Bronchial epithelial cell (primary cell): ENCODE results near the gene ZSCAN5B. TPM values are rescaled to one million over a fixed set of nuclear protein-coding genes. Genes with fewer than 3 reads are reported as not detected.
"Not testable (repeated sequence)": the region's sequence is repeated elsewhere in the genome, so short reads cannot be mapped to it uniquely, and the experiment has no call there.

ENCODE experiments used
- DNase-seq: peaks from one replicate; pipeline ENCODE4 v3.0.0-alpha.2; 2010; ENCODE audit warnings: low read depth
- FAIRE-seq: peaks from 2 replicates; lab custom pipeline; 2011; peaks lifted over from hg19 to GRCh38; lab: Jason Lieb, UNC
- H3K27me3 ChIP-seq: 2 replicates; pipeline ENCODE4 v1.5.1; 2011; ENCODE audit warnings: low read length; ENCODE audit not compliant: control insufficient read depth, insufficient read depth
- H3K36me3 ChIP-seq: 2 replicates; pipeline ENCODE4 v1.5.1; 2011; ENCODE audit warnings: low read length; ENCODE audit not compliant: control insufficient read depth, insufficient read depth
- H3K4me3 ChIP-seq: 2 replicates; pipeline ENCODE4 v1.5.1; 2011; ENCODE audit warnings: mild to moderate bottlenecking, low read depth, low read length, control low read depth
- total RNA-seq: library from RNA; depleted of rRNA; stranded (reverse); fragments of >200 nt; gene quantifications from 2 replicates; pipeline ENCODE4 v1.2.1, GENCODE V29; 2014
- TF ChIP-seq, protein P1 (sequence below): IDR thresholded peaks from 2 replicates; pipeline ENCODE4 v1.5.1; 2011; ENCODE audit warnings: mild to moderate bottlenecking, moderate library complexity, low read length, control low read depth, inconsistent platforms; ENCODE audit not compliant: insufficient read depth, severe bottlenecking

The ZSCAN5B gene
- total RNA-seq, 1 donor from 2014 or later: not detected

DNA sequence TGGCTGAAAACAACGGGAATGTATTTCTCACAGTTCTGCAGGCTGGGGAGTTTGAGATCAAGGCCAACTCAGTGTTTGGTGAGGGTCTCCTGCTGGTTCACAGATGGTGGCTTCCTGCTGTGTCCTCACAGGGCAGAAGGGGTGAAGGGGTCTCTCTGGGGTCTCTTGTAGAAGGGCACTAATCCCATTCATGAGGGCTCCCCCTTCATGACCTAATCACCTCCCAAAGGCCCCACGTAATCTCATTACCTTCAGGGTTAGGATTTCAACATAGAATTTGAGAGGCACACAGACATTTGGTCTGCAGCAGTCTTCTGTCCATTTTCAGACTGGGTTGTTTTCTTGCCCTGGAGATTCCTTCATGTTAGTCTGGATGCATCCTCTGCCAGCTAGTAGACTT lies 44.9 kb downstream of the ZSCAN5B start:
- no peak for DNase-seq
- H3K4me3 ChIP-seq: no peak overlapping the region
- no peaks in the 10 kb centered on the region for H3K27me3 ChIP-seq
- TF ChIP-seq, protein P1, sequence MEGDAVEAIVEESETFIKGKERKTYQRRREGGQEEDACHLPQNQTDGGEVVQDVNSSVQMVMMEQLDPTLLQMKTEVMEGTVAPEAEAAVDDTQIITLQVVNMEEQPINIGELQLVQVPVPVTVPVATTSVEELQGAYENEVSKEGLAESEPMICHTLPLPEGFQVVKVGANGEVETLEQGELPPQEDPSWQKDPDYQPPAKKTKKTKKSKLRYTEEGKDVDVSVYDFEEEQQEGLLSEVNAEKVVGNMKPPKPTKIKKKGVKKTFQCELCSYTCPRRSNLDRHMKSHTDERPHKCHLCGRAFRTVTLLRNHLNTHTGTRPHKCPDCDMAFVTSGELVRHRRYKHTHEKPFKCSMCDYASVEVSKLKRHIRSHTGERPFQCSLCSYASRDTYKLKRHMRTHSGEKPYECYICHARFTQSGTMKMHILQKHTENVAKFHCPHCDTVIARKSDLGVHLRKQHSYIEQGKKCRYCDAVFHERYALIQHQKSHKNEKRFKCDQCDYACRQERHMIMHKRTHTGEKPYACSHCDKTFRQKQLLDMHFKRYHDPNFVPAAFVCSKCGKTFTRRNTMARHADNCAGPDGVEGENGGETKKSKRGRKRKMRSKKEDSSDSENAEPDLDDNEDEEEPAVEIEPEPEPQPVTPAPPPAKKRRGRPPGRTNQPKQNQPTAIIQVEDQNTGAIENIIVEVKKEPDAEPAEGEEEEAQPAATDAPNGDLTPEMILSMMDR: no peak
- no peak for FAIRE-seq
- H3K36me3 ChIP-seq: peaks cover 9% of the 10 kb centered on the region

DNA sequence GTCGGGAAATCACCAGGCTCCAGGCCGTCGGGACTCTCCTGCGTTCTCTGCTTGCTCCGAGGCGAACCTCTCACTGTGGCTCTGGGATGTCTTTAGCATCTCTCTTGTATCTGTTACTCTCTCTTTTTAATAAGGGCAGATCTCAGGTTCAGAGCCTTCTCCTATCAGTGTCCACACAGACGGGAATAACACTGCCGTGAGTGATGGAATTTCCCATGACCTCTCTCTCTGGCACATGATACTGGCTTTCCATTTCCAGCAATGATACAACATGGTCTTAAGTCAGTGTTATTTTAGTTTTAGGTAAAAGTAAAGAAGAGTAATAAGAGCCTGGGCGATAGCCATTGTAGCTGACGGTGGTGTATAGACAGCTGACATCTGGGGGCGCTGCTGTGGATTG lies 47.2 kb downstream of the ZSCAN5B start:
- FAIRE-seq (no peak), DNase-seq (no peak)
- Histone ChIP-seq H3K4me3 (no peak overlapping the region), H3K27me3 (no peaks in the 10 kb centered on the region), H3K36me3 (peaks cover 14% of the 10 kb centered on the region)
- TF ChIP-seq, protein P1: no peak

DNA sequence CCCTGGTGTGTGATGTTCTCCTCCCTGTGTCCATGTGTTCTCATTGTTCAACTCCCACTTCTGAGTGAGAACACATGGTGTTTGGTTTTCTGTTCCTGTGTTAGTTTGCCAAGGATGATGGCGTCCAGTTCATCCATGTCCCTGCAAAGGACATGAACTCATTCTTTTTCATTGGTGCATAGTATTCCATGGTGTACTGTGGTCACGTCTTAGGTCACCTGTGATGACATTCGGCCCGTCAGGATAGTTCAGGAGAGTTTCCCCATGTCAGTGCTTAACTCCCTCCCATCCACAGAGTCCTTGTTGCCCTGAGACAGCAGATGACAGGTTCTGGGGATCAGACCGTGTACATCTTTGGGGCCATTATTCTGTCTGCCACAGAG lies 47.9 kb downstream of the ZSCAN5B start:
- TF ChIP-seq, protein P1: no peak
- H3K27me3 ChIP-seq: no peaks in the 10 kb centered on the region
- H3K4me3 ChIP-seq: no peak overlapping the region
- FAIRE-seq: no peak
- H3K36me3 ChIP-seq: peaks cover 14% of the 10 kb centered on the region
- no peak for DNase-seq

DNA sequence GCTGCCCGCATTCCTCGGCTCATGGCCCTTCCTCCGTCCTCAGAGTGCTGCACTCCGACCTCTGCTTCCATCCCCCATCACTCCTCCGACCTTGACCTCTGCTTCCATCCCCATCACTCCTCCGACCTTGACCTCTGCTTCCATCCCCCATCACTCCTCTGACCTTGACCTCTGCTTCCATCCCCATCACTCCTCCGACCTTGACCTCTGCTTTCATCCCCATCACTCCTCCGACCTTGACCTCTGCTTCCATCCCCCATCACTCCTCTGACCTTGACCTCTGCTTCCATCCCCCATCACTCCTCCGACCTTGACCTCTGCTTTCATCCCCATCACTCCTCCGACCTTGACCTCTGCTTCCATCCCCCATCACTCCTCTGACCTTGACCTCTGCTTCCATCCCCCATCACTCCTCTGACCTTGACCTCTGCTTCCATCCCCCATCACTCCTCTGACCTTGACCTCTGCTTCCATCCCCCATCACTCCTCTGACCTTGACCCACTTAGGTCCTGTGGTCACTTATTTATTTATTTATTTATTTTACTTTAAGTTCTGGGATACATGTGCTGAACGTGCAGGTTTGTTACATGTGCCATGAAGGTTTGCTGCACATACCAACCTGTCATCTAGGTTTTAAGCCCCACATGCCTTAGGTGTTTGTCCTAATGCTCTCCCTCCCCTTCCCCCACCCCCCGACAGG lies 48.5 kb downstream of the ZSCAN5B start:
- peaks cover 12% of the 10 kb centered on the region for H3K36me3 ChIP-seq
- FAIRE-seq, H3K4me3 ChIP-seq, H3K27me3 ChIP-seq, DNase-seq: not testable (repeated sequence)

DNA sequence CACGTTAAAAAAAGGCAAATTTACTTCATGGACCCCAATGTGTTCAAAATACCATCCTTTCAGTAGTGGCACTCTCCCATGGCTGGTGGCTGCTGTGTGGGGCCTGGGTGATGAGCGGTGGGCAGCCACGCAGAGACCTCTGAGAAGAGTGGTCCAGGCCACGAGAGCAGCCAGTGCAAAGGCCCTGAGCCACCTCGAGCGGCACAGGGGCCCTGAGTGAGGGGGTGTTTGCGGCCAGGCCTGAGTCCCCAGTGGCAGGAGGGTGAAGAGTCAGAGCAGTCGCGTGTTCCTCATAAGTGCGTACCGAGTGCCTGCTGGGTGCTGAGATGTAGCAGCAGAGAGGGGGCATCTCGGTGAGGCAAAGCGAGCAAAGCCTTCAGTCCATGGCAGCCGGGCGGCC lies 49.5 kb downstream of the ZSCAN5B start:
- Histone ChIP-seq H3K27me3 (no peaks in the 10 kb centered on the region), H3K36me3 (peaks cover 12% of the 10 kb centered on the region), H3K4me3 (no peak overlapping the region)
- no peak for FAIRE-seq
- TF ChIP-seq, protein P1: no peak
- no peak for DNase-seq

DNA sequence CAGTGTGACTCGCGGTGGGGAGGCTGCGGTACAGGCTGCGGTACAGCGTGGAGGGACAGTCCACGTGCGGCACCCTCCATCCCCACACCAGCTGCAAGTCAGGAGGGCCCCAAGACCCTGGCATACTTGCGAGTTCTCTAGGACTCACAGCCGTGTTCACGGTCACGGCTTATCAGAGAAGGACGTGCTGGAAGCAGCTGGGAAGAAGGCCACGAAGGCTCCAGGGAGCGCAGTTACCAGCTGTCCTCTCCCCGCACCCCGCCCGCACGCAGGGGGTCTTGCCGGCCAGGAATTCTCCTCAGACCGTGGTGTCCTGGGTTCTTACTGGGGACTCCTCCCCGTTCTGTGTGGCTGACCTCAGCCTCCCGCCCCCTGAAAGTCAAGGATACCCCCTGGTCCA lies 50.3 kb downstream of the ZSCAN5B start:
- no peak for FAIRE-seq
- TF ChIP-seq, protein P1: no peak
- Histone ChIP-seq H3K27me3 (no peaks in the 10 kb centered on the region), H3K4me3 (no peak overlapping the region), H3K36me3 (peaks cover 12% of the 10 kb centered on the region)
- no peak for DNase-seq
